Measurements from ENCODE around the gene CRY2. TPM values are rescaled to one million over a fixed set of nuclear protein-coding genes. Genes with fewer than 3 reads are reported as not detected.
A peak's percentile ranks its signal among the peaks of the same experiment; 100 is the strongest.

The CRY2 gene
- total RNA-seq, 2 experiments from 2014 or later: 248 TPM

- Mint-ChIP-seq H3K9me3 (no peaks in the 10 kb centered on the region), H3K36me3 (ENCODE audit: low read depth) (no peaks in the 10 kb centered on the region), H3K4me1 (ENCODE audit: low read depth) (peaks cover 18% of the 10 kb centered on the region), H3K27me3 (peaks cover 39% of the 10 kb centered on the region), H3K4me3 (peak overlapping the region; percentile 42), H3K27ac (no peak overlapping the region)
- Histone ChIP-seq H3K4me1 (ENCODE audit: insufficient read depth, low read length) (peaks cover 30% of the 10 kb centered on the region), H3K27me3 (ENCODE audit: control insufficient read depth in 1 of 2, insufficient read depth in 2 of 2, low read length in 2 of 2) (peaks cover 31 to 37% of the 10 kb centered on the region in 2 experiments), H3K4me3 (ENCODE audit: low read length) (no peak overlapping the region), H3K9me3 (ENCODE audit: control insufficient read depth in 1 of 2, insufficient read depth in 1 of 2, low read length in 2 of 2) (peaks cover 0 to 7% of the 10 kb centered on the region in 2 experiments), H3K27ac (ENCODE audit: low read depth in 1 of 2, low read length in 2 of 2) (no peak overlapping the region), H3K36me3 (ENCODE audit: insufficient read depth, low read length) (no peaks in the 10 kb centered on the region)
- no peak for ATAC-seq (ENCODE audit: poor library complexity)
- ChIA-PET CTCF (no interaction called here), POLR2A (no interaction called here)
- intact Hi-C loops (cut with DNase I, micrococcal nuclease): loop anchor here in 1 of 2 experiments (2.0 kb wide), 1 partner anchor 15 kb away; the partner anchor contains the start of gene PEX16
- TF ChIP-seq, protein P1, sequence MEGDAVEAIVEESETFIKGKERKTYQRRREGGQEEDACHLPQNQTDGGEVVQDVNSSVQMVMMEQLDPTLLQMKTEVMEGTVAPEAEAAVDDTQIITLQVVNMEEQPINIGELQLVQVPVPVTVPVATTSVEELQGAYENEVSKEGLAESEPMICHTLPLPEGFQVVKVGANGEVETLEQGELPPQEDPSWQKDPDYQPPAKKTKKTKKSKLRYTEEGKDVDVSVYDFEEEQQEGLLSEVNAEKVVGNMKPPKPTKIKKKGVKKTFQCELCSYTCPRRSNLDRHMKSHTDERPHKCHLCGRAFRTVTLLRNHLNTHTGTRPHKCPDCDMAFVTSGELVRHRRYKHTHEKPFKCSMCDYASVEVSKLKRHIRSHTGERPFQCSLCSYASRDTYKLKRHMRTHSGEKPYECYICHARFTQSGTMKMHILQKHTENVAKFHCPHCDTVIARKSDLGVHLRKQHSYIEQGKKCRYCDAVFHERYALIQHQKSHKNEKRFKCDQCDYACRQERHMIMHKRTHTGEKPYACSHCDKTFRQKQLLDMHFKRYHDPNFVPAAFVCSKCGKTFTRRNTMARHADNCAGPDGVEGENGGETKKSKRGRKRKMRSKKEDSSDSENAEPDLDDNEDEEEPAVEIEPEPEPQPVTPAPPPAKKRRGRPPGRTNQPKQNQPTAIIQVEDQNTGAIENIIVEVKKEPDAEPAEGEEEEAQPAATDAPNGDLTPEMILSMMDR (IDR thresholded peaks at IDR 0.05): no peak
- DNase-seq: no peak
These were observed 54.4 kb downstream of the CRY2 start for GRCh38 chr11:45901626-45902025.

- no peak for ATAC-seq (ENCODE audit: poor library complexity)
- intact Hi-C loops (cut with DNase I, micrococcal nuclease): no loop called here
- DNase-seq: no peak
- no peaks in the 10 kb centered on the region for H3K36me3 Mint-ChIP-seq (ENCODE audit: low read depth)
- Histone ChIP-seq H3K4me1 (ENCODE audit: insufficient read depth, low read length) (peaks cover 30% of the 10 kb centered on the region), H3K27me3 (ENCODE audit: control insufficient read depth in 1 of 2, insufficient read depth in 2 of 2, low read length in 2 of 2) (peaks cover 23 to 27% of the 10 kb centered on the region in 2 experiments), H3K4me3 (ENCODE audit: low read length) (no peak overlapping the region), H3K9me3 (ENCODE audit: control insufficient read depth in 1 of 2, insufficient read depth in 1 of 2, low read length in 2 of 2) (peaks cover 0 to 6% of the 10 kb centered on the region in 2 experiments), H3K36me3 (ENCODE audit: insufficient read depth, low read length) (no peaks in the 10 kb centered on the region), H3K27ac (ENCODE audit: low read depth in 1 of 2, low read length in 2 of 2) (no peak overlapping the region)
- POLR2A ChIA-PET: no interaction called here
- H3K27me3 Mint-ChIP-seq: peaks cover 29% of the 10 kb centered on the region
- H3K4me3 Mint-ChIP-seq: no peak overlapping the region
- H3K4me1 Mint-ChIP-seq (ENCODE audit: low read depth): peaks cover 18% of the 10 kb centered on the region
- TF ChIP-seq, protein P1 (IDR thresholded peaks at IDR 0.05): no peak
- H3K27ac Mint-ChIP-seq: no peak overlapping the region
- no peaks in the 10 kb centered on the region for H3K9me3 Mint-ChIP-seq
- CTCF ChIA-PET: no interaction called here
These were observed 55.4 kb downstream of the CRY2 start for GRCh38 chr11:45902452-45903380.

- intact Hi-C loops (cut with DNase I, micrococcal nuclease): no loop called here
- H3K36me3 ChIP-seq (ENCODE audit: insufficient read depth, low read length): peaks cover 7% of the 10 kb centered on the region
- TF ChIP-seq, protein P1 (IDR thresholded peaks at IDR 0.05): no peak
- H3K4me1 ChIP-seq (ENCODE audit: insufficient read depth, low read length): peaks cover 24% of the 10 kb centered on the region
- no peak for DNase-seq
- CTCF ChIA-PET: no interaction called here
- H3K27me3 Mint-ChIP-seq: peaks cover 12% of the 10 kb centered on the region
- H3K27me3 ChIP-seq (ENCODE audit: control insufficient read depth in 1 of 2, insufficient read depth in 2 of 2, low read length in 2 of 2): peaks cover 6 to 10% of the 10 kb centered on the region in 2 experiments
- H3K9me3 Mint-ChIP-seq: no peaks in the 10 kb centered on the region
- no peaks in the 10 kb centered on the region for H3K36me3 Mint-ChIP-seq (ENCODE audit: low read depth)
- H3K27ac Mint-ChIP-seq: no peak overlapping the region
- POLR2A ChIA-PET: no interaction called here
- H3K9me3 ChIP-seq (ENCODE audit: control insufficient read depth in 1 of 2, insufficient read depth in 1 of 2, low read length in 2 of 2): peaks cover 0 to 6% of the 10 kb centered on the region in 2 experiments
- no peak overlapping the region for H3K27ac ChIP-seq (ENCODE audit: low read depth in 1 of 2, low read length in 2 of 2)
- ATAC-seq (ENCODE audit: poor library complexity): no peak
- no peak overlapping the region for H3K4me3 Mint-ChIP-seq
- peaks cover 9% of the 10 kb centered on the region for H3K4me1 Mint-ChIP-seq (ENCODE audit: low read depth)
- no peak overlapping the region for H3K4me3 ChIP-seq (ENCODE audit: low read length)
These were observed 57.1 kb downstream of the CRY2 start for GRCh38 chr11:45904309-45904915.

All from CD4-positive, alpha-beta T cell (primary cell).